Peyer's patch (tissue), 4 donors: ENCODE results near the gene ZNF474. TPM values are rescaled to one million over a fixed set of nuclear protein-coding genes. Genes with fewer than 3 reads are reported as not detected.
A peak's percentile ranks its signal among the peaks of the same experiment; 100 is the strongest.

Source experiments
- DNase-seq, 3 donors: peaks; one replicate each; pipeline ENCODE4 v3.0.0-alpha.2; 2017 to 2019
- H3K27ac ChIP-seq, 4 donors: fragments of 200-600 bp; sonication (generic); one replicate each; pipeline ENCODE4 v1.5.1; 2016 to 2019
- H3K27me3 ChIP-seq, 2 donors: fragments of 200-600 bp; sonication (generic); one replicate each; pipeline ENCODE4 v1.5.1; 2019
- H3K36me3 ChIP-seq, 3 donors: fragments of 200-600 bp; sonication (generic); one replicate each; pipeline ENCODE4 v1.5.1; 2016 to 2019
- H3K4me1 ChIP-seq, 4 donors: fragments of 200-600 bp; sonication (generic); one replicate each; pipeline ENCODE4 v1.5.1; 2016 to 2019
- H3K4me3 ChIP-seq, 4 donors: fragments of 200-600 bp; sonication (generic); 1 replicate in 3 of 4; 2 replicates in 1 of 4; pipeline ENCODE4 v1.5.1; 2016 to 2019; ENCODE audit warnings: mild to moderate bottlenecking in 1 of 4
- H3K9me3 ChIP-seq, 4 donors: fragments of 200-600 bp; sonication (generic); one replicate each; pipeline ENCODE4 v1.5.1; 2016 to 2019; ENCODE audit warnings: mild to moderate bottlenecking in 1 of 4
- POLR2A ChIP-seq, 2 donors: fragments of 450-650 bp; IDR thresholded peaks; one replicate each; pipeline ENCODE4 v1.5.1; 2017; ENCODE audit warnings: antibody characterized with exemption in 2 of 2, mild to moderate bottlenecking in 2 of 2, moderate library complexity in 2 of 2
- total RNA-seq, 4 donors: library from RNA; depleted of rRNA; stranded (reverse); fragments of >200 nt; gene quantifications; one replicate each; pipeline ENCODE4 v1.1.0, GENCODE V29; 2016
- TF ChIP-seq, protein P1 (sequence below), 6 experiments: fragments of 450-650 bp in 4 of 6; fragments of 200-600 bp in 2 of 6; sonication (generic) in 1 of 6; IDR thresholded peaks; one replicate each; pipeline ENCODE4 v1.5.1; 2017 to 2019; ENCODE audit warnings: antibody characterized with exemption in 6 of 6, mild to moderate bottlenecking in 3 of 6, moderate library complexity in 1 of 6

The ZNF474 gene
- total RNA-seq, 4 donors from 2014 or later: 0.54 TPM; not detected in 3

GRCh38 chr5:122190156-122190555 lies 60.8 kb downstream of the ZNF474 start:
- no peak for TF ChIP-seq POLR2A (IDR thresholded peaks at IDR 0.05)
- TF ChIP-seq, protein P1, sequence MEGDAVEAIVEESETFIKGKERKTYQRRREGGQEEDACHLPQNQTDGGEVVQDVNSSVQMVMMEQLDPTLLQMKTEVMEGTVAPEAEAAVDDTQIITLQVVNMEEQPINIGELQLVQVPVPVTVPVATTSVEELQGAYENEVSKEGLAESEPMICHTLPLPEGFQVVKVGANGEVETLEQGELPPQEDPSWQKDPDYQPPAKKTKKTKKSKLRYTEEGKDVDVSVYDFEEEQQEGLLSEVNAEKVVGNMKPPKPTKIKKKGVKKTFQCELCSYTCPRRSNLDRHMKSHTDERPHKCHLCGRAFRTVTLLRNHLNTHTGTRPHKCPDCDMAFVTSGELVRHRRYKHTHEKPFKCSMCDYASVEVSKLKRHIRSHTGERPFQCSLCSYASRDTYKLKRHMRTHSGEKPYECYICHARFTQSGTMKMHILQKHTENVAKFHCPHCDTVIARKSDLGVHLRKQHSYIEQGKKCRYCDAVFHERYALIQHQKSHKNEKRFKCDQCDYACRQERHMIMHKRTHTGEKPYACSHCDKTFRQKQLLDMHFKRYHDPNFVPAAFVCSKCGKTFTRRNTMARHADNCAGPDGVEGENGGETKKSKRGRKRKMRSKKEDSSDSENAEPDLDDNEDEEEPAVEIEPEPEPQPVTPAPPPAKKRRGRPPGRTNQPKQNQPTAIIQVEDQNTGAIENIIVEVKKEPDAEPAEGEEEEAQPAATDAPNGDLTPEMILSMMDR (IDR thresholded peaks at IDR 0.05): no peak
- H3K9me3 ChIP-seq: no peaks in the 10 kb centered on the region
- H3K36me3 ChIP-seq: no peaks in the 10 kb centered on the region
- H3K27me3 ChIP-seq: no peaks in the 10 kb centered on the region
- H3K4me3 ChIP-seq: no peak overlapping the region
- no peak overlapping the region for H3K27ac ChIP-seq
- DNase-seq: no peak
- H3K4me1 ChIP-seq: no peaks in the 10 kb centered on the region

GRCh38 chr5:122192497-122193496 lies 63.5 kb downstream of the ZNF474 start:
- no peak overlapping the region for H3K27ac ChIP-seq
- H3K27me3 ChIP-seq: no peaks in the 10 kb centered on the region
- no peak overlapping the region for H3K4me3 ChIP-seq
- no peaks in the 10 kb centered on the region for H3K36me3 ChIP-seq
- H3K4me1 ChIP-seq: no peaks in the 10 kb centered on the region
- no peaks in the 10 kb centered on the region for H3K9me3 ChIP-seq
- no peak for DNase-seq
- TF ChIP-seq POLR2A (IDR thresholded peaks at IDR 0.05): no peak
- TF ChIP-seq, protein P1 (IDR thresholded peaks at IDR 0.05): peak in 4 of 6 experiments; percentile 41 to 63 (median 55)

DNA sequence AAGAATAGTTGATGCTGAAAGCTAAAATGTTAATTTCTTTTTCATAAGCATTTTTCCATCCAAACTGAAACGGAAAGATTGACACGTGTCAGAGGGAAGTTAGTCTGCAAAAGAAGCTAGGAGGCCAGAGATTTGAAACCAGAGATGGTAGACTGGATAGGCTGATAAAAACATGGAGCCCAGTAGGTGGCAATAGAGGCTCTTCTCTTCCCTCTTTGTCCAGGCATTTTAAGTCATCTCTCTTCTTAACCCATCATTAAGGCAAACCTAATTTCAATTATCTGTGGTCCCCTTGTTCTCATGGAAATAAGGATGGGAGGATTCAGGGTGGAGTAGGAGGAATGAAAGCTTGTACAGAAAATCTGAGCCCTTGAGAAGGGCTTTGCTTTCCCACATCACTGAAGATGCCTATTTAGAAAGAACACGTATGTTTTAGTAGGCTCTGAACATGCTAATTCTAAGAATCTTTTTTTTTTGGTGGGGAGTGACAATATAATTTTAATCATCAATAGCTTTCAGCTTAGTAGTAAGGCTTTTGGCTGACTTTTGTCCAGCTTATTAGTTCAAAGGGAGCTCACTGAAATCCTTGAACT lies 66.6 kb downstream of the ZNF474 start:
- no peak for TF ChIP-seq POLR2A (IDR thresholded peaks at IDR 0.05)
- TF ChIP-seq, protein P1 (IDR thresholded peaks at IDR 0.05): peak in 5 of 6 experiments; percentile 14 to 56 (median 47)

GRCh38 chr5:122199146-122199545 lies 69.8 kb downstream of the ZNF474 start:
- Histone ChIP-seq H3K4me1 (no peaks in the 10 kb centered on the region), H3K27ac (no peak overlapping the region), H3K9me3 (no peaks in the 10 kb centered on the region), H3K27me3 (no peaks in the 10 kb centered on the region), H3K4me3 (no peak overlapping the region), H3K36me3 (no peaks in the 10 kb centered on the region)
- TF ChIP-seq, protein P1 (IDR thresholded peaks at IDR 0.05): no peak
- TF ChIP-seq POLR2A (IDR thresholded peaks at IDR 0.05): no peak
- DNase-seq: no peak

More for the DNA sequence above, 66.6 kb downstream of the ZNF474 start:
- H3K36me3 ChIP-seq: no peaks in the 10 kb centered on the region
- no peaks in the 10 kb centered on the region for H3K4me1 ChIP-seq
- no peak overlapping the region for H3K27ac ChIP-seq
- DNase-seq: no peak
- no peaks in the 10 kb centered on the region for H3K27me3 ChIP-seq
- no peak overlapping the region for H3K4me3 ChIP-seq
- H3K9me3 ChIP-seq: no peaks in the 10 kb centered on the region

DNA sequence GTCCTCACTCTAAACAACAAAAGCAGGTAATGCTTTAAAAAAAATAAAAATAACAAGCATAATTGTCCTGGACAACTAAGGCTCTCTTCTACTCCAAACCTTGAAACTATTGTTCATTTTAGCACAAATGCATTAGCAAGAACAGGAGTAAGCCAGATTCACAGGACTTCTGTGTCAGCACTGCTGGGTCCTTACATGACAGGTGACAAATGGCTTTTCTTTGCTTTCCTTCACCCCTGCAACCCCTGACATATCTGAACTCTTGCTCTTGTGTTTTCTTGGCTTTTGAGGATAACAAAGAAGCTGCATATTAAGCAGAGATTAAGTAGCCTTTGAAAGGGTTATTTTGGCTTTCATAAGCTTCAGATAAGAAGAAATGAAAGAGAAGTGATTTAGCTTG lies 71.1 kb downstream of the ZNF474 start:
- no peak overlapping the region for H3K4me3 ChIP-seq
- H3K27me3 ChIP-seq: no peaks in the 10 kb centered on the region
- no peaks in the 10 kb centered on the region for H3K4me1 ChIP-seq
- H3K27ac ChIP-seq: no peak overlapping the region
- DNase-seq: no peak
- no peaks in the 10 kb centered on the region for H3K9me3 ChIP-seq
- no peaks in the 10 kb centered on the region for H3K36me3 ChIP-seq
- TF ChIP-seq POLR2A (IDR thresholded peaks at IDR 0.05): no peak
- TF ChIP-seq, protein P1 (IDR thresholded peaks at IDR 0.05): no peak
